ENCODE results near the gene AQP7.
"Not testable (repeated sequence)": the region's sequence is repeated elsewhere in the genome, so short reads cannot be mapped to it uniquely, and the experiment has no call there.

Gene AQP7

DNA sequence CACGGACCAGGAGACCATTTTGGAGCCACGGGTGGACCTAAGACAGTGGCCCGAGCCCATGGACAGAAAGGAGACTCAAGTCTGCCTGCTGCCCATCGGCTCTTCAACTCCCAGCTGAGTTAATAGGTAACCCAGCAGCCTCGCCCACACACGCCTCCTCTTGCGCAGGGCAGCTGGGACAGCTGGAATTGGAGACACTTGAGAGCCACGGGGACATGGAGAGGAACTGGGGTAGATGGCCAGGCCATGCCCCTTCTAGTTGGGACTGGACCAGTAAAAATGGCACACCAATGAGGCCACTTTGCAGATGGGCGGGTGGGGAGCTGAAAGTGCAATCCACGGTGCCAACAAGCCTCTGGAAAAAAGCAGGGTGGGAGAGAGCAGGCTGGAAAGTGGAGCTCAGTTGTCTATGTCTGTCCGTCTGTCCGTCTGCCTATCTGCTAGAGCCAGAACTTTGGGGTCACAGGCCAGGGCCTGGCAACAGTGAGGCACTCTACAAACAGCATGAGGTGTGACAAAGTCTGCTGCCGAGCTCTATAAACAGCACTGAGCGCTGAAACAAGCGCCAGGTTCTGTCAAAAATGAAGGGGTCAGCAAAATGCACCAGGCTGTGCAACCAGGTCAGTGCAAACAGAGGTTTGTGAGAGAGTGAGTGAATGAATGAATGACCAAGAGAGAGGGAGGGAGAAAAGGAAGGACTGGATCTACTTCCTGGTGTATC is 7.0 kb downstream of the AQP7 start:
- not testable (repeated sequence) for DNase-seq (ENCODE audit: low read depth in 2 of 2)

DNA sequence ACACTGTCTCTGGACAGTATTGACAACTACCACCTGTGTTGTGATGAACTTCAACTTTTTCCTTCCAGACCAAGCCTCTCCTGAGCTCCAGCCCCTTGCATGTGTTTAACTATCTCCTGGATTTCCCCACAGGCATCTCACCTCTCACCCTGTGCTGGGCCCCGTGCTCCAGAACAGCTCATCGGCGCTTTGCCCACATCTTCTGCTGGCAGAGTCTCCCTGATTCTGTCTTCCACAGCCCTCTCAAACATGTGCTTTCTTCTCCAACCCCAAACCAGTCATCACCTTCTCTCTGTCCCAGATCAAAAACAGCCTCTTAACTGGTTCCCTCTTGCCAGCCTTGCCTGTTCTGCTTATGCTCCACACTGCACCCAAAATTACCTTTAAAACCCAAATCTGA is 8.4 kb downstream of the AQP7 start:
- not testable (repeated sequence) for DNase-seq (ENCODE audit: low read depth in 2 of 2)

DNA sequence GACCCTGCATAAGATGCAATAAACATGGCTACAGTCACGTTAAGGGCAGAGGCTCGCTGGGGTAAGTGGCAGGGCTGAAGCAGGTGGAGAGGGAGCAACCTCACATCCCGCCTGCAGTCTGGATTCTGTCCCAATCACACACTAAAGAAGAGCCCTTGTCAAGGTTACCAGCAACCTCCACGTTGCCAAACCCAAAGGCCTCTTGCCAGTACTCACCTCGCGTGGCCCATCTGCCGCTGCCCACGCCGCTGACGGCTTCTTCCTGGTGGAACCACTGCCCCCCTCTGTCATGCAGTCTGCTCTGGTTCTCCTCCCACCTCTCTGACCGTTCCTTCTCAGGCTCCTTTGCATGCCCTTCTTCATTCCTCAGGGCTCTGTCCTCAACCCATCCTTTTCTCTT is 8.8 kb downstream of the AQP7 start:
- no peak for DNase-seq (ENCODE audit: low read depth in 2 of 2)

DNA sequence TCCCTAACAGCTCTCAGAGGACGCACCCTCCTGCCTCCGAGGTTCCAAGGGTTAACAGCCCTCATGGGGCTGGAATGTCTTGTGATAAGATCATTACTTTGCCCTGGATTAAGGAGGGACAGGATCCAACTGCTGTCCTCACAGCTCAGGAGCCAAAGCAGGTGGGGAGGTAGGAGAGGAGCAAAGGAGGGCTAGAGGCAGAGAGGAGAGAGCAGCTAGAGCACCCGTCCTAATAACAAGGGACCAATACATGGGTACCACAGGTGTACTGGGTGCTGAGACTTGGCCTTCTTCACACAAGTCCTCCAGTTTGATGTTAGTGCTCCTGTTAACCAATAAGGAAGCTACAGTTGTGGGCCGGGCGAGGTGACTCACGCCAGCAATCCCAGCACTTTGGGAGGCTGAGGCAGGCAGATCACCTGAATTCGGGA is 9.8 kb downstream of the AQP7 start:
- DNase-seq (ENCODE audit: low read depth in 2 of 2) = not testable (repeated sequence)

DNA sequence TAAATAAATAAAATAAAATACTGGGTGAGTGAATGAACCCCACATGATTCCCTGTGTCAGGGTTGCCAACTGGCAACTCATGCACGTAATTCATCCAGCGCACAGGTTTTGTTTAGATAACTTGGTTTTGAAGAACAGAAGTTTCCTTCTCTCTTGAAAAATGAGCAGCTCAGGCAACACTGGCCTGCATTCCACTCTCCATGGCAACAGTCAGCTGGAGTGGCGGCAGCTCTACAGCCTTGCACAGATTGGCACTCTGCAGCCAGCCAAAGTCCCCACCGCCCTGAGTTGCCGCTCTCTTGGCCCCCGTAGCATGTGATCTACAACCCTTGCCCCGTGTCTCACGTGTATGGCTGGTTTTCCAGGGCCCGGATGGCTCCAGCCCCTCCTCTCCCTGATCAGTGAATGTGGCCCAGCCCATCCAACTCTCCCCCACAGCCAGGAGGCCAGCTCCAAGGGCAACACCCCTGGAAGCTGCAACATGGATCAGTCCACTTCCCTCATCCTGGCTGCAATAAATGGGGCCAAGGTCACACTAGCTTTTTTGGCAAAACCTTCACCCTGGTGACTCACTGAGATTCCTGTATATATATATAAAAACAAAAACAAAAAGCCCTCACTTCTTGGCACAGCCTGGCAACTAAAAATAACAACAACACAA is 11.1 kb downstream of the AQP7 start:
- not testable (repeated sequence) for DNase-seq (ENCODE audit: low read depth in 2 of 2)

DNA sequence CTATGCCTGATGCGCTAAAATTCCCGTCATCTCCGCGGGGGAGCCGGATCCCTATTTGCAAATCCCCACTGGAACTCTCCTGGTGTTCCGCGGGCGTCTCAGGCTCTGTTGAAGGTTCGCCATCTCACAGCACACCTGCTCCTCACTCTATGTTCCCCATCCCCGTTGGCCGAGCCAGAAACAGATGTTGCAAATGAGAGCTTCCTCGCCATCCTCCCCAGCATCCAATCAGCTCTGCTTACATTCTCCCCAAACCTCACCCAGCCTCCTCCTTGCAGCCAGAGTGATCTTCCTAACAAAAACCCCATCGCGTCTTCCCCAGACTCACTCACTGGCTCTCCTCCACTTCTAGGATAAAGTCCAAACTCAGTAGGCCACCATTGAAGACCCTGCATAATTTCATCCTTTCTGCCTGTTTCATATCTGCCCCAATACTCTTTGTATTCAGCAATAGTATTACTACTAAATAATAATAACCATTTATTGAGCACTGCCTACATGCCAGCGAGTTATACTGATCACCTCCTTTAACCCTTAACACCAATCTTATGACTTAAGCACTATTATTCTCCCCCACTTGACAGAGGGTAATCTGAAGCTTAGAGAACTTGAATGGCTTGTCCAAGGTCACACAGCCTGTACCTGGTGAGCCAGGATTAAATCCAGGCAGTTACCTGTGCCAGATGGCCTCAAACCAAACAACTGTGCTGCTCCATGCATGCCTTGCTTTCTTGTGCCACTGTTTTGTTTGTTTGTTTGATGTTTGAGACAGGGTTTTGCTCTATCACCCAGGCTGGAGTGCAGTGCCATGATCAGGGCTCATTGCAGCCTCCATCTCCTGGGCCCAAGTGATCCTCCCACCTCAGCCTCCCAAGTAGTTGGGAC is 14.0 kb downstream of the AQP7 start:
- DNase-seq (ENCODE audit: low read depth in 2 of 2) = no peak

DNA sequence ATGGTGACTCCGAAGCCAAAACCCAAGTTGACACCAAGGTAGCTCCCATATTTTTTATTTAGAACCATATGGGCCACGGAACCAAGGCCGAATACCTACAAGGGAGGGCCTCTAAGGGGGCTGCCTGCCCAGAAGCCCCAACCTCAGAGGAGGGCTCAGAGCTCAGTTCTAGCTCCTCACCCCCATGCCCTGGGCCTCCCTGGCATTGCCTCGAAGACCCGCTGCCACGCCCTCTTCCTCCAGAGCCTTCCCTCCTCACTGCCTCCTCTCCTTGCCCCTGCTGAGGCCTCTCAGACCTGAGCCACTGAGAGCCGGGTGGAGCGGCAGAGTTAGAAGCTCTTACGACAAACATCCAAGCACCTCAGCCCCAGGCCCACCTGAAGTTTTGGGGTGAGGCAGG is 15.4 kb downstream of the AQP7 start:
- not testable (repeated sequence) for DNase-seq (ENCODE audit: low read depth in 2 of 2)

DNA sequence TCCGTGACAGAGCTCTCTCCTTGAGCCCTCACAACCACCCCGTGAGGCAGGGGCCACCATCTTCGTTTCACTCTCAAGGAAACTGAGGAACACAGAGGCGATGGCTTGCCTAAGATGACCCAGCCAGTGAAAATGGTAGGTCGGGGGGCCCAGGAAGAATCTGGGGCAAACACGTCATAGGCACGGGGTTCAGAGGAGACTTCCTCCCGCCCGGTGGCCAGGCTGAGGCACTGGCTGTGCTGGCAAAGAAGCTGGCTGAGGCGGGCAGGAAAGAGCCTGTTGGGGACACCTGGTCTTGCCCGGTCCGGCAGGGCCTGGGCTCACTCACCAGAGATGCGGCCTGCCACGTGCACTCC is 15.7 kb downstream of the AQP7 start:
- not testable (repeated sequence) for DNase-seq (ENCODE audit: low read depth in 2 of 2)

DNA sequence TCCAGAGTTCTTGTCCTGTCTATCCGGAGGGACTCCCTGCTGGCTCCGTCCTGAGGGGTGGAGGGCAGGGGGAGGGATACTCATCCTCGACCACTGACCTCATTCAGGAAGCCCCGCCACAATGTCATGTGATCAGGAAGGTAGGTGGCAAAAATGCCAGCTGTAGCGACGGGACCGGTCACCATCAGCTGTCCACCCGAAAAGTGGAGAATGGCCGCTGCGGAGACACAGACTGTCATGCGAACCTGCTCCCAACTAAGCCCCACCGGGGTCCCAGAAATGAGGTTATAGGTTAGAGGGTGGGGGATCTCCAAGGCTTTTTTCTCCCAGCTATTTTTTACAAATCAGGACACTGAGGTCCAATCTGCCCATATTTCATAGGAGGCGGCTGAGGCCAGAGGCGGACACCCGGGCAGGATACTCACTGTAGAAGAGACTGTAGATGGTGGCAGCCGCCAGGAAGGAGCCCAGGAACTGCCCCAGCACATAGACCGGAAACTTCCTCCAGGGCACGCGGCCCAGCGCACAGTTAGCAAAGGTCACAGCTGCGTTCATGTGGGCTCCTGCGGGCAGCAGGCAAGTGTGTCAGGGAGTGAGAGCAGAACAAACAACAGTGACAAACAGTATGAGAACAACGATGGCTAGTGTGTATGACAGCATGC is 16.3 kb downstream of the AQP7 start:
- DNase-seq (ENCODE audit: low read depth in 2 of 2) = not testable (repeated sequence)

DNA sequence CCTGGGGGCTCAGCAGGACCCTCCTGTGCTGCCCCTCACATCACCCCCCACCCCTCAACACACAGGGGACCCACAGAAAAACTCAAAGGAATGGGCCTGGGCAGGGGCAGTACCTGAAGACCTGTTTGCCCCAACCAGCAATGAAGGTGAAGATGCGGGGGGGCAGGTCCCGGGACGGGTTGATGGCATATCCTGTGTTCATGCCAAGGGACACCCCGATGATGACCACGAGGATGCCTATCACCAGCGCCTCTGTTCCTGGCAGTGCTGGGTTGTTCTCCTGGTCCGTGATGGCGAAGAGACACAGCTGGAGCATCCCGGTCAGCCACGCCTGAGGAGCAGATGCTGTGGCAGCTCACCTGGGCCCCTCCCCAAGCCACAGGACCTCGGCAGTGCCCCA is 16.8 kb downstream of the AQP7 start:
- DNase-seq (ENCODE audit: low read depth in 2 of 2) = not testable (repeated sequence)

DNA sequence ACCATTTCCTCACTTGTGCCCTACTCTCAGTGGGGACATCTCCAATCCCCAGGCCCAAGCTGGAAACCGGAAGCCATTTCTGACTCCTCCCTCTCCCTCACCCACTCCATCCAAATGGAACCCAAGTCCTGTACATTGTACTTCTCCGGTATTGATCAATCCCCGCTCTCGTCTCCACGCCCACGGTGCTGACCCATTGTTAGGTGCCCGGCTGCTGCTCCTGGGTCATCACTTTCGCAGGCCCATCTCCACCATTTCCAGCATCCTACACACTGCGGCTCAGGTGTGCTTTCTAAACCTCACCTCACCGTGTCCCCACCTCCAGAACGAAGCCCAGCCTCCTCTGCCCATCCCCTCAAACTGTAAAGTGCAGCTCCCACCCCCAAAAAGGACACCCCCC is 19.0 kb downstream of the AQP7 start:
- DNase-seq (ENCODE audit: low read depth in 2 of 2) = not testable (repeated sequence)

DNA sequence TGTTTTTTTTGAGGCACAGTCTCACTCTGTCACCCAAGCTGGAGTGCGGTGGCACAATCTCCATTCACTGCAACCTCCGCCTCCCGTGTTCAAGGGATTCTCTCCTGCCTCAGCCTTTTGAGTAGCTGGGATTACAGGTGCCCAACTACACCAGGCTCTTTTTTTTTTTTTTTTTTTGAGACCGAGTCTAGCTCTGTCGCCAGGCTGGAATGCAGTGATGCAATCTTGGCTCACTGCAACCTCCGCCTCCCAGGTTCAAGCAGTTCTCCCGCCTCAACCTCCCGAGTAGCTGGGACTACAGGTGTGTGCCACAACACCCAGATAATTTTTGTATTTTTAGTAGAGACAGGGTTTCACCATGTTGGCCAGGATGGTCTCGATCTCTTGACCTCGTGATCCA is 20.0 kb downstream of the AQP7 start:
- DNase-seq (ENCODE audit: low read depth in 2 of 2) = not testable (repeated sequence)

DNA sequence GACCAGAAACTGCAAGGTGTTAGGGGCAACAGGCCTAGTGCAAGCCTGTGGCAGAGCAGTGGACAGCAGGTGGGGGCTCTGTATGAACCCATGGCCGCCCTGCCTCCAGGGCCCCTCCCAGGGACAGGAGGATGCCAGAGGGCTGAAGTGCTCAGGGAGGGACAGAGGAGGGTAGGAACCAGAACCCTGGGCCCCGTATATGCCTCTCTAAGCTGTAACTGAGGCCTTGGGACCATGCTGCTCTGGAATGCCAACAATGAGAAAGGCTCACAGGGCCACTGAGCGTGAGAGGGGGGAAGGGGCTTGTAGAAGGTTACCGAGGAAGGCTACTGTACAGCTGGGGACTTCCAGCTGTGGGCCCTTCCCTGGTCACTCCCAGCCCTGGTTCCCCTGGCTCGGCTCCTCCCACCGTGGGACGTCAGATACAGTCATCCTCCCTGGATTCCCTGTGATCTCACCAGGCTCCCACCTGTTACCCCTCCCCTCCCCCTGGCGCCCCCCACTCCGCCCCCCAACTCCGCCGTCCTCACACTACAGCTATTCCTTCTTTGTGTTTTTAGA is 21.1 kb downstream of the AQP7 start:
- no peak for DNase-seq (ENCODE audit: low read depth in 2 of 2)

DNA sequence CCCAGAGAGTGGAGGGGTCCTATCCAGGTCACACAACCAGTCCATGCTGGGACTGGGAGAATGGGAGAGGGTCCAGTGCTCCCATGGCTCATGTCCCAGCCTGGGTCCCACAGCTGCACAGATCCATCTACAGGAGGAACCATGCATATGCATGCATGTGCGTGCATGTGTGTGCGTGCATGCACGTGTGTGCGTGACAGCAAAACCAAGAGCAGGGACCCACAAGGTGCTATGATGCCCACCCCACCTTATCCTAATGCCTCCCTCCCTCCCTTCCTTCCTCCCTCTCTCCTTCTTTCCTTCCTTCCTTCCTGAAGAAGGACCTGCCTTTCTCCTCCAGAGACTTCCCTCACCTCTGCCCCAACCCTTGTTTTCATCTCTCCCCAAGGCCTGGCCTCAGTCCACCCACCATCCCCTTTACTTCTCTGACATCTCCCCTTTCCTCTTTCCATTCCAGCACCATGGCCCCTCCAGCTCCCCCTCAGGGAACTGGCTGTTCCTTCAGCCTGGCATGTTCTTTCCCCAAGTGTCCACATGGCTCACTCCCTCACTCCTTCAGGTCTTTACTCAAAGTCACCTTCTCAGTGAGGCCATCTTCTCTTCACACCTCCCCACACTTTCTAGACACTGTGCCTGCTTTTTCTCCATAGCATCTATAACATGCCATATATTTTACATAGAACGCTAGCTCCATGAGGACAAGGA is 21.8 kb downstream of the AQP7 start:
- DNase-seq (ENCODE audit: low read depth in 2 of 2) = no peak

DNA sequence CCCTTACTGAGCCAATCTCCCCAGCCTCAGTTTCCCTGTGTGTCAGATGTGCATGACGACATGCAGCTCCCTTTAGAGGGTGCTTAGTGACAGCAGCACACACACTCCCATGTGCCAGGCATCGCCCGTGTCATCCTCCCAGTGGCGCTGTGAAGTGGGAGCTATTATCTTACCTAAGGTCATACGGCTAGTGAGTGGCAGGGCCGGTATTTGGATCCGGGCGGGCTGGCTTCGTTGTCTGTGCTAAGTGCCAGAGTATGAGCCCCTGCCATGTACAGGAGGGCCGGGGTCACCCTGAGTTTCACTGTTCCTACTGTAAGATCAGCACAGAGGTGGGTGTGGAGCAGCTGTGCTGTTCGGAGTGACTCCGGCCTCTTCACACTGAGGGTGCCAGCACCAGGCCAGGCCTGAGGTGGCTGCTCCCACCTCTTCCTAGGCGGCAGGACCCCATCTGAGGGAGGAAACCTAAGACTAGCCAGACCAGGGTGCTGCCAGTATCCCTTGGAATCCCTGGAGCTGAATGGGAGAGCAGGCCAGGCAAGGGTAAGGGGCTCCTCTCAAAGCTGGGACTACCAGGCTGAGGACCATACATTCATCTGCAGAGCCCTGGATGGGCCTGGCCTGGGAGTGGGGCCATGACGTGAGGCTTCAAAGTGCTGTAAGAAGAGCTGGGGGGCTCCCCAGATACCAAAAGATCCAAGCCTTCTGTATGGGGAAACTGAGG is 22.5 kb downstream of the AQP7 start:
- DNase-seq (ENCODE audit: low read depth in 2 of 2) = no peak

DNA sequence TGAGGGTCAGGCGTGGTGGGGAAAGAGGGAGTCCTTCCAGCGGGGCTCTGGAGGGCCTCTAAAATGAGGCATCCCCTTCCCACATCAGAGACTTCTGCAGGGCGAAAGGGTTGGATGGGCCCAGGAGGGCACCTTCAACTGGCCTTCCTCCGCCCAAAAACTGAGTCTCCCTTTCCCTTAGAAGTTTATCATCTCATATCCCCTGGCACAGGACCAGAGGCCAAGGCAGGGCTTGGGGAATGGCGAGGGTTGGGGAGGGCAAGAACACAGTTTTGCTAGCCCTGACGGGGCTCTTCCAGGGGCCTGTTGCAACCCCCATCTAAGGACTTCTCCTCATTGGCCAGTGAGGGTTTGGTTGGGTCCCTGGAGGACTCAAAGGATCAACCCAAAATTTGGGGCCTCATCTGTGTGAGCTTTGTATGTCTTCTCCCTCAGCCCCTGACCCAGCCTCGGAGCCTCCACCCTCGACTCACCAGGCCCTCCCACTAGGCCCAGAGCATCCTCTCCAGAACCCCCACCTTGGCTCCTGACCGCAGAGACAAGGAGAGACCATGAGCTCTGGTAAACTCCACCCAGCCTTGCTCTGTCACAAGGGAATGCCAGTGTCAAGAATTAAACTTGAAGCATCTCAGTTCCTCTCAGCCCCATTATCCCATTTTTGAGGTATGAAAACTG is 24.1 kb downstream of the AQP7 start:
- DNase-seq (ENCODE audit: low read depth in 2 of 2) = no peak

DNA sequence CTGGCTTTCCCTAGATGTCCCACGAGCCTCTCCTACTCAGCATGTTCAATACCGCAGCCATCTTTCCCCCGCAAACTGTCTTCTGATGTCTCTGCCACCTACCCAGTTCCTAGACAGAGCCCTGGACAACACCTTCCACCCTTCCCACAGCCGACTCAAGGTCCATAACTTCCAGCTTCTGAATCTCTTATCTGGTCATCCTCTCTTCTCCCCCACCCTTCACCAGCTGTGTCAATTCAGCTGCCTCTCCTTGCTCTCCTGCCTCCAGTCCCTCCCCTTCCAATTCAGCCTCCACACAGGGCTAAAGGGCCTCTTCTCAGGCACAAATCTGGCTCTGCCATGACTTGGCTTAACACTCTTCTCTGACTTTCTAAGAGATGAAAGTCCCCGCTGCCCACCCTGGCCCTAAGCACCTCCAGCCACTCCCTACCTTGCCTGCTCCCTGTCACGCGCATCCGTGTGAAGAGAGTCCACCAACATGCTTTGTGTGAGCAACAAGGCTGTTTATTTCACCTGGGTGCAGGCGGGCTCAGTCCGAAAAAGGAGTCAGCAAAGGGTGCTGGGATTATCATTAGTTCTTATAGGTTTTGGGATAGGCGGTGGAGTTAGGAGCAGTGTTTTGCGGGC is 25.2 kb downstream of the AQP7 start:
- DNase-seq (ENCODE audit: low read depth in 2 of 2) = no peak

DNA sequence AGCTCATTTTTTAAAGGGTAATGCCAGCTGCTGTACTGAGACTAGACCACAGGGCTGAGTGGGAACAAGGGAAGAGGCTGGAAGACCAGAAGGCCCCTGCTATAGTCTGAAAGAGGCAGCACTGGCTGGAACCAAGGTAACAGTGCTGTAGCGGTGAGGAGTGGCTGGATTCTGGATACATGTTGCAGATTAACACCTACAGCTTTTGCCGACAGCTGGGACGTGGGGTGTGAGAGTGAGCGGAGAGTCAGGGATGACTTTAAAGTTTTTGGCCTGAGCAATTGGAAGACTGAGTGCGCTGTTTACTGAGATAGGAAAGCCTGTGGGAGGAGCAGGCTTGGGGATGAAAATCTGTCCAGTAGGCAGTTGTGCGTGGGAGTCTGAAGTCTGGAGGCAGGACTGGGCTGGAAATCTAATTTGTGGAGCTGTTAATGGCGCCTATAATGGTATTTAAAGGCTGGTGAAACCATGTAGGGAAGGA is 26.5 kb downstream of the AQP7 start:
- DNase-seq (ENCODE audit: low read depth in 2 of 2) = no peak

DNA sequence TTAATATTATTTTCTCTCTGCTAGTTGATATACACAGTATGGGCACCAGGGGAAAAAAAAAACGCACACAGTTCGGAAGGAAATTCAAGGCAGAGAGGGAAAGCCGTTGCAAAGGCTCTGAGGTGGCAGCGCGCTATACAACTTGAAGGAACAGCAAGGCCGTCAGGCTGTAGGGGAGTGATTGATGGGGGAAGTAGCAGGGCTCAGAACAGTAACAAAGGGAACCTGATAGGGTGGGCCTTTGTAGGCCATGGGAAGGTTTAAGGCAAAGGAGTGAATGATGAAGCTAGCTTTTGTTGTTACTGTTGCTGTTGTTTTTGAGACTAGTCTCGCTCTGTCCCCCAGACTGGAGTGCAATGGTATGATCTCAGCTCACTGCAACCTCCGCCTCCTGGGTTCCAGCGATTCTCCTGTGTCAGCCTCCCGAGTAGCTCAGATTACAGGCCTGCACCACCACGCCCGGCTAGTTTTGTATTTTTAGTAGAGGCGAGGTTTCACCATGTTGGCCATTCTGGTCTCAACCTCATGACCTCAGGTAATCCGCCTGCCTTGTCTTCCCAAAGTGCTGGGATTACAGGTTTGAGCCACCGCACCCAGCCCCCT is 27.0 kb downstream of the AQP7 start:
- no peak for DNase-seq (ENCODE audit: low read depth in 2 of 2)

All from stimulated activated CD4-positive, alpha-beta T cell treated with anti-CD3 and anti-CD28 coated beads, Interleukin-15, amount 100 ng/mL, for 48 hours (primary cell).